Endothelial cell of umbilical vein (primary cell): ENCODE results near the gene FUBP3. TPM values are rescaled to one million over a fixed set of nuclear protein-coding genes. Genes with fewer than 3 reads are reported as not detected.

Experiments
- BruUV-seq: library from RNA; stranded (reverse); fragments of 400-500 nt; replicated peaks from 2 replicates; lab custom pipeline; 2021; lab: Mats Ljungman, UMichigan
- CTCF ChIA-PET: fragments of 300-600, 350-600 bp; sonication (Branson Sonifier 250); formaldehyde crosslinking; loops from one replicate; lab custom pipeline; 2021; ENCODE audit warnings: antibody characterized with exemption, inconsistent platforms; lab: Charles Lee
- POLR2A ChIA-PET: fragments of 300-600, 350-600 bp; sonication (Branson Sonifier 250); formaldehyde crosslinking; loops from one replicate; lab custom pipeline; 2021; ENCODE audit warnings: antibody characterized with exemption, inconsistent platforms; lab: Charles Lee
- DNase-seq: peaks from one replicate; pipeline ENCODE4 v3.0.0-alpha.2; 2011; ENCODE audit warnings: low read depth, low spot score
- FAIRE-seq: peaks from 2 replicates; lab custom pipeline; 2011; peaks lifted over from hg19 to GRCh38; lab: Jason Lieb, UNC
- H2AFZ ChIP-seq: 2 replicates; pipeline ENCODE4 v1.6.0; 2012; ENCODE audit warnings: low read depth, low read length, control low read depth, inconsistent platforms
- H3K27ac ChIP-seq: 2 replicates; pipeline ENCODE4 v1.5.1; 2011; ENCODE audit warnings: low read depth, mild to moderate bottlenecking, control low read depth, low read length, moderate library complexity; ENCODE audit not compliant: insufficient read depth
- H3K27me3 ChIP-seq, 2 experiments: 2 replicates each; pipeline versions ENCODE4 v1.6.0 to v1.6.1; 2011; ENCODE audit warnings: low read length in 2 of 2, mixed read lengths in 1 of 2; ENCODE audit not compliant: control insufficient read depth in 2 of 2, insufficient read depth in 2 of 2
- H3K36me3 ChIP-seq, 2 experiments: 2 replicates in 1 of 2; 3 replicates in 1 of 2; pipeline ENCODE4 v1.5.1; 2011; ENCODE audit warnings: low read length in 2 of 2, mild to moderate bottlenecking in 1 of 2, moderate library complexity in 1 of 2; ENCODE audit not compliant: control insufficient read depth in 2 of 2, insufficient read depth in 2 of 2; ENCODE audit errors: extremely low read depth in 1 of 2
- H3K4me1 ChIP-seq: 3 replicates; pipeline ENCODE4 v1.5.1; 2011; ENCODE audit warnings: mild to moderate bottlenecking, low read length; ENCODE audit not compliant: control insufficient read depth, insufficient read depth; ENCODE audit errors: extremely low read depth
- H3K4me2 ChIP-seq: 2 replicates; pipeline ENCODE4 v1.6.1; 2011; ENCODE audit warnings: low read length, control low read depth, mixed read lengths; ENCODE audit not compliant: insufficient read depth
- H3K4me3 ChIP-seq, 3 experiments: fragments of 200-600 bp in 1 of 3; sonication (generic), shearing (Covaris generic) in 1 of 3; replicated peaks in 1 of 3; 2 replicates each; pipeline ENCODE4 v1.5.1; 2011 to 2016; ENCODE audit warnings: control low read depth in 3 of 3, low read length in 3 of 3, mild to moderate bottlenecking in 2 of 3, inconsistent platforms in 1 of 3, low read depth in 1 of 3, moderate library complexity in 1 of 3; ENCODE audit not compliant: insufficient read depth in 1 of 3
- H3K79me2 ChIP-seq: 2 replicates; pipeline ENCODE4 v1.6.0; 2012; ENCODE audit warnings: low read length, inconsistent platforms; ENCODE audit not compliant: control insufficient read depth, insufficient read depth
- H3K9ac ChIP-seq: replicated peaks from 2 replicates; pipeline ENCODE3; 2011; ENCODE audit warnings: low read length, control low read depth; ENCODE audit not compliant: insufficient read depth; ENCODE audit errors: extremely low read depth
- H3K9me1 ChIP-seq: replicated peaks from 3 replicates; pipeline ENCODE4 v1.6.0; 2011; ENCODE audit warnings: mild to moderate bottlenecking, low read length; ENCODE audit not compliant: control insufficient read depth, insufficient read depth; ENCODE audit errors: extremely low read depth
- H3K9me3 ChIP-seq: replicated peaks from 2 replicates; pipeline ENCODE4 v1.5.1; 2012; ENCODE audit warnings: low read length, inconsistent platforms; ENCODE audit not compliant: control insufficient read depth, insufficient read depth
- H4K20me1 ChIP-seq: replicated peaks from 2 replicates; pipeline ENCODE3; 2011; ENCODE audit warnings: mild to moderate bottlenecking, low read length; ENCODE audit not compliant: control insufficient read depth, insufficient read depth; ENCODE audit errors: extremely low read depth
- CTCF ChIP-seq, 2 donors: IDR thresholded peaks; 1 replicate in 1 of 2; 2 replicates in 1 of 2; pipeline ENCODE4 v1.5.1; 2011; ENCODE audit warnings: low read length in 2 of 2, mild to moderate bottlenecking in 2 of 2, moderate library complexity in 2 of 2, control low read depth in 1 of 2, inconsistent platforms in 1 of 2, low read depth in 1 of 2; ENCODE audit not compliant: insufficient read depth in 1 of 2; ENCODE audit errors: extremely low read depth in 1 of 2
- EZH2 ChIP-seq: IDR thresholded peaks from 2 replicates; pipeline ENCODE4 v1.6.1; 2012; ENCODE audit warnings: borderline replicate concordance, low read depth, mild to moderate bottlenecking, moderate library complexity, low read length, inconsistent platforms; ENCODE audit not compliant: severe bottlenecking
- FOS ChIP-seq: IDR thresholded peaks from 2 replicates; pipeline ENCODE4 v1.6.1; 2011; ENCODE audit warnings: mild to moderate bottlenecking, low read length, moderate library complexity, borderline replicate concordance; ENCODE audit not compliant: insufficient read depth
- GATA2 ChIP-seq: IDR thresholded peaks from 2 replicates; pipeline ENCODE4 v1.7.0; 2011; ENCODE audit warnings: low read depth, mild to moderate bottlenecking, moderate library complexity, mixed read lengths, low read length; ENCODE audit not compliant: insufficient read length, insufficient read depth
- MAX ChIP-seq: IDR thresholded peaks from 2 replicates; pipeline ENCODE4 v1.6.1; 2011; ENCODE audit not compliant: insufficient read depth, insufficient read length
- MYC ChIP-seq: IDR thresholded peaks from one replicate; pipeline ENCODE4 v1.6.1; 2011; ENCODE audit warnings: mild to moderate bottlenecking, low read depth, low read length
- POLR2A ChIP-seq: IDR thresholded peaks from 2 replicates; pipeline ENCODE4 v1.6.1; 2012; ENCODE audit warnings: low read depth, mild to moderate bottlenecking, control low read depth, low read length
- POLR2AphosphoS5 ChIP-seq: IDR thresholded peaks from 2 replicates; pipeline ENCODE4 v1.6.1; 2012; ENCODE audit warnings: low read depth, mild to moderate bottlenecking, control low read depth, low read length, moderate library complexity; ENCODE audit not compliant: insufficient read depth
- dilution Hi-C: fragments of 300-500 bp; cut with MboI; formaldehyde crosslinking; loops from one replicate; pipeline ENCODE4 v1.15.0; 2019; ENCODE audit warnings: low sequenced_read_pairs; ENCODE audit not compliant: extremely low pct_ligation_motif_present
- intact Hi-C: fragments of 100-400 bp; cut with micrococcal nuclease; formaldehyde crosslinking; loops from one replicate; pipeline ENCODE4 v1.10.0; 2022
- polyA plus RNA-seq, 4 experiments: library from polyadenylated mRNA; depleted of rRNA in 3 of 4; stranded (reverse) in 3 of 4; unstranded in 1 of 4; fragments of >200 nt; gene quantifications; 2 replicates each; pipeline versions ENCODE4 v1.2.1 to v1.2.3, GENCODE V29; 2011 to 2012; ENCODE audit warnings: missing spikeins in 1 of 4
- total RNA-seq: library from RNA; stranded (reverse); gene quantifications from 2 replicates; pipeline ENCODE4 v1.2.3, GENCODE V29; 2021

FUBP3 gene
- total and polyA plus RNA-seq, 2 donors (not counting 3 experiments of a cell fraction or from before 2014, with no cell fraction given): 19.4 to 50.9 TPM

- POLR2A ChIA-PET: no interaction called here
- BruUV-seq: no TSS peak
- dilution Hi-C loops (no loop called here), intact Hi-C loops (no loop called here)
- TF ChIP-seq POLR2A (no peak), POLR2AphosphoS5 (no peak), CTCF (IDR thresholded peaks at IDR 0.05; ENCODE audit: extremely low read depth in 1 of 2, insufficient read depth in 1 of 2, low read depth in 1 of 2, low read length in 2 of 2) (no peak), MAX (no peak), MYC (no peak), FOS (no peak)
- Histone ChIP-seq H3K27ac (no peak overlapping the region), H3K9me3 (no peaks in the 10 kb centered on the region), H3K36me3 (peaks cover 6 to 9% of the 10 kb centered on the region in 2 experiments), H3K4me1 (no peaks in the 10 kb centered on the region), H3K9ac (no peak overlapping the region), H3K79me2 (no peaks in the 10 kb centered on the region), H4K20me1 (no peaks in the 10 kb centered on the region), H3K27me3 (no peaks in the 10 kb centered on the region), H3K4me3 (no peak overlapping the region), H3K4me2 (no peak overlapping the region), H3K9me1 (no peaks in the 10 kb centered on the region), H2AFZ (no peak overlapping the region)
- FAIRE-seq: no peak
- no peak for DNase-seq
- CTCF ChIA-PET: interaction anchor here (1.0 to 2.1 kb wide), 4 partner anchors 7 to 13 kb away, joined by 3 to 5 read pairs (median 4); no protein-coding TSS in a partner anchor
Observed at GRCh38 chr9:130601100-130601499, 21.7 kb downstream of the FUBP3 start.

- Histone ChIP-seq H3K27me3 (no peaks in the 10 kb centered on the region), H3K27ac (no peak overlapping the region), H3K4me2 (no peak overlapping the region), H3K9ac (no peak overlapping the region), H2AFZ (no peak overlapping the region), H3K36me3 (peaks cover 2 to 3% of the 10 kb centered on the region in 2 experiments), H3K79me2 (no peaks in the 10 kb centered on the region), H4K20me1 (no peaks in the 10 kb centered on the region), H3K9me1 (no peaks in the 10 kb centered on the region), H3K4me3 (no peak overlapping the region), H3K9me3 (no peaks in the 10 kb centered on the region), H3K4me1 (no peaks in the 10 kb centered on the region)
- no TSS peak for BruUV-seq
- POLR2A ChIA-PET: no interaction called here
- DNase-seq (no peak), FAIRE-seq (no peak)
- CTCF ChIA-PET: interaction anchor here (1.3 kb wide), 1 partner anchor 19 kb away, joined by 3 read pairs; no protein-coding TSS in a partner anchor
- dilution Hi-C loops (no loop called here), intact Hi-C loops (no loop called here)
- TF ChIP-seq GATA2 (no peak), MYC (no peak), EZH2 (no peak), MAX (no peak), POLR2A (no peak), POLR2AphosphoS5 (no peak)
Observed at GRCh38 chr9:130604295-130604694, 24.9 kb downstream of the FUBP3 start.
